ENCODE measurements around the gene ZC3HAV1.
"Not testable (repeated sequence)": the region's sequence is repeated elsewhere in the genome, so short reads cannot be mapped to it uniquely, and the experiment has no call there.

The ZC3HAV1 gene

DNA sequence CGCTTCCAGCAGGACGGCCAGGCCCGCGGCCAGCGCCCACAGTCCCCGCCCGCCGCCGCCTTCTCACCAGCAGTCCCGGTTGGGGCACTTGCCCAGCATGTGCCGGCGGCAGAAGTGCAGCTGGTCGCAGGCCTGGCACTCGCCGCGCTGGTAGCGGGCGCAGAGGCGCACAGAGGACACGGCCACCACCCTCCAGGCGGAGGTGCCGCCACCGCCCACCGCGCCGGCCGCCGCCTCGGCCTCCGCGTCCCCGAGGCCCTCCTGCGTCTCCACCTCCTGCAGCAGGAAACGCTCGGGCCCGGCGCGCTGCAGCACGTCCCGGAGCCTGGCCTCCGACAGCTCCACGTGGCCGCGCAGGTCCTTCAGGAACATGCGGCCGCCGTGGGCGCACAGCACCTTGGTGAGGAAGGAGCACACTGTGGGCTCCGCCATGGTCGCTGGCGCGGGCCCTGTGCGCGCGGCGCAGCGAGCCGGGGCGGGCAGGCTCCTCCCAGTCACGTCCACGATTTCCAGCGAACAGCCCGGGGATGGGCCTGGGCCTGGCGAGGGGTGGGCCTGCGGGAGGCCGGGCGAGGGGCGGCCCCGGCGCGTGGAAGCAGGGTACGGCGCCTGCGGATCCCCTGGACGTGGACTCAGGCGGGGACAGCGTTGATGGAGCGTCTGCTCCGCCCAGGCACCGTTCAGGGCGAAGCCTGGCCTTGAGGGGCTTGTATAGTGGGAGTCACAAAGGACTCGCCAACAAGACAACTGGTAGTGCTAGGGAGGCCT, 73.8 kb downstream of the ZC3HAV1 start, which contains the start of gene ZC3HAV1L:
ZC3HAV1L (minus strand) TSS at position 457 of the 768 bp plus-strand sequence; CDS start at position 432, 25 bp downstream.
- intact Hi-C loops (cut with DNase I) = no loop called here
- peak in 38 of 42 donors; percentile 21 to 74 (median 52) for DNase-seq

DNA sequence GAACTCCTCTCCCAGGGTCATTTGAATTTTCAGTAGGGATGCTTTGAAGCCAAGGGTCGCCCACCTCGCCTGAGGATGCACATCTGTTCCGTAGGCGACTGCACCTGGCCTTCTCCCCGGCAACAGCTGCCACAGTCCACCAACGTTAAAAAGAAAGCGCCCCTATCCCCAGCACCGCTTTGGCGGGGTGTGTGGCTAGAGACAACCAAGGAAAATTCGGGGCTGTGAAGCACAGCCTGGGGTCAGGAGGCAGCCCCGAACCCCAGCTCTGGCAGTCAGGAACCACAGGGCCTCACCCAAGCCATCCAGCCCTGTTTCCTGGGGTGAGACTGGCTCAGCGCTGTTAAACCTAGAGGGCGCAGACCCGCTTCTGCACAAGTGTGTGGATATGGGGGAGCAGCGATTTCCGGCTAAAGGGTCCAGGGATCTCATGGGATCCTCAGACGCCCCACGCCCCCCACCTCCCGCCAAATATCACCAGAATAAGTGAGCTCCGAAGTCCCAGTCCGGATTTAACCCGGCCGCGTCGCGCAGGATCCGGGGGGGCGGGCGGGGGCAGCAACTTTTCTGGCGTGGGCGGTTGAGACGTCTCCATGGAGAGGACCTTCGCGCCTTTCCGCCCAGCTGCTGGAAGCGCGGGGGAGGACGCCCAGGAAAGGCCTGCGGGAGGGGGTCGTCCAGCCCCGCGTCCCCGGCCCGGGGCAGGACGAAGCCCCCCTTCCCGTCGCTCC, 74.5 kb downstream of the ZC3HAV1 start:
- intact Hi-C loops (cut with DNase I) = no loop called here
- peak in 29 of 42 donors; percentile 16 to 56 (median 30) for DNase-seq

GRCh38 chr7:139034336-139034735, 75.2 kb downstream of the ZC3HAV1 start:
- intact Hi-C loops (cut with DNase I) = no loop called here
- DNase-seq = no peak

DNA sequence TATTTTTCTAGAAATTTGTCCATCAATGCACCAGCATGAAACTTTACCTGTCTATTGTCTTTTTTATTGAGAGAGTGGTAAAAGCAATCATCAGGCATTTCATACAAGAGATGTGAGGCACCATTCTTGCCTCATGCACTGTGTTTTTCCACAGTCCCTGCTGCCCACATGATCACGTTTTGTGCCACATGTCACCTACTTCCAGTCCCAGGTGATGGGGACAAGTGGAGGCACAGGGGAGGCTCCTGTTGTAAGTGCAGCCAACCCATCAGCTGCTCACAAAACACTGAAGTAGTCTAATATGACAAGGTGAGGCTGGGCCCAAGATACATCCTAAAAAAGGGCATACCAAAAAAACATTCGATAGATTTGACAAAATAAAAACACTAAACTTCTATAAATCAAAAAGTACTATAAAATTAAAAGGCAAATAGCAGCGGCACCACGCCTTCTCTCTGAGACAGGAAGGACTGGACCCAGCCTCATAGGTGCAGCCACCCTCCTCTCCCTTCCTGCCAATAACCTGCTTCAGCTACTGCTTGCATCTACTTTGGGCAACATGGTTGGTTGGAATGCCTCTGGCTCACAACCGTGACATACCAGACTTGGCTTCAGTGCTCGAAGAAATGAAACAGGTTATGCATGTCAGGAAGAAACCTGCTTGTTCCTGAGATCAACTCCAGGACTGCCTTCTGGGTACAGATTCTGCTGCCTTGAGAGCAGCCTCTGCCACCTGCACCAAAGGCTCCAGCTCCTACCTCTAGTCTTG, 76.0 kb downstream of the ZC3HAV1 start:
- intact Hi-C loops (cut with DNase I) = no loop called here
- peak in 22 of 42 donors; percentile 13 to 71 (median 32) for DNase-seq

DNA sequence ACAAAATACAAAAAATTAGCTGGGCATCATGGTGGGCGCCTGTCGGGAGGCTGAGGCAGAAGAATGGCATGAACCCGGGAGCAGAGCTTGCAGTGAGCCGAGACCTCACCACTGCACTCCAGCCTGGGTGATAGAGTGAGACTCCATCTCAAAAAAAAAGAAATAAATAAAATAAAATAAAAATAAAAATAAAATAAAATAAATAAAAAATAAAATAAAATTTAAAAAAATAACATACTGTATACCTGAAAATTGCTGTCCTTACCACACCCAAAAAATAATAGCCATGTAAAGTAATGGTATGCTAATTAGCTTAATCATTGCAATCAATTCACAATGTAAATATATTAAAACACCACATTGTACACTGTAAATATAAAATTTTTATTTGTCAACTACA, 77.0 kb downstream of the ZC3HAV1 start:
- DNase-seq = no peak
- intact Hi-C loops (cut with DNase I) = no loop called here

- DNase-seq = no peak
Measured at GRCh38 chr7:139029353-139029752, 80.2 kb downstream of the ZC3HAV1 start.

GRCh38 chr7:139026551-139026950, 83.0 kb downstream of the ZC3HAV1 start:
- DNase-seq = no peak
- intact Hi-C loops (cut with DNase I) = no loop called here

More at GRCh38 chr7:139029353-139029752, 80.2 kb downstream of the ZC3HAV1 start:
- intact Hi-C loops (cut with DNase I) = no loop called here

DNA sequence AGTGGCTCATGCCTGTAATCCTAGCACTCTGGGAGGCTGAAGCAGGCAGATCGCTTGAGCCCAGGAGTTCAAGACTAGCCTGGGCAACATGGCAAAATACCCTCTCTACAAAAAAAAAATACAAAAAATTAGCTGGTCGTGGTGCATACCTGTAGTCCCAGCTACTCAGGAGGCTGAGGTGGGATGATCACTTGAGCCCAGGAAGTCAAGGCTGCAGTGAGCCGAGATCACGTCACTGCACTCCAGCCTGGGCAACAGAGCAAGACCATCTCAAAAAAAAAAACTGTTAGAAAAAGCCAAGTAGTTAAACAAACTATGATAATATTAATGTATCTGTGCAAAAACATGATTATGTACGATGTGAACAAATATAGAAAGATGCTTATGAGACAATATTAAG, 83.7 kb downstream of the ZC3HAV1 start:
- intact Hi-C loops (cut with DNase I) = not testable (repeated sequence)

GRCh38 chr7:139023076-139023475, 86.4 kb downstream of the ZC3HAV1 start:
- intact Hi-C loops (cut with DNase I) = no loop called here

More for the DNA sequence above, 83.7 kb downstream of the ZC3HAV1 start:
- DNase-seq = not testable (repeated sequence)

DNA sequence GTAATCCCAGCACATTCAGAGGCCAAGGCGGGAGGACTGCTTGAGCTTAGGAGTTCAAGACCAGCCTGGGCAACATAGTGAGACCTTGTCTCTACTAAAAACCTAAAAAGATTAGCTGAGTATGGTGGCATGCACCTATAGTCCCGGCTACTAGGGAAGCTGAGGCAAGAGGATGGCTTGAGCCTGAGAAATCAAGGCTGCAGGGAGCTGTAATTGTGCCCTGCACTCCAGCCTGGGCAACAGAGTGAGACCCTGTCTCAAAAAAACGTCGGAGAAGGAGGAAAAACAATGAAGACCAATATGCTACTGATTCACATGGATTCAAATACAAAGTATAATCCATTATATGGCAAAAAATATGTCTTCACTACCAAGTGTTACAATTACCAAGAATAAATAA, 87.2 kb downstream of the ZC3HAV1 start:
- no peak for DNase-seq
- intact Hi-C loops (cut with DNase I) = no loop called here

More at GRCh38 chr7:139023076-139023475, 86.4 kb downstream of the ZC3HAV1 start:
- no peak for DNase-seq

DNA sequence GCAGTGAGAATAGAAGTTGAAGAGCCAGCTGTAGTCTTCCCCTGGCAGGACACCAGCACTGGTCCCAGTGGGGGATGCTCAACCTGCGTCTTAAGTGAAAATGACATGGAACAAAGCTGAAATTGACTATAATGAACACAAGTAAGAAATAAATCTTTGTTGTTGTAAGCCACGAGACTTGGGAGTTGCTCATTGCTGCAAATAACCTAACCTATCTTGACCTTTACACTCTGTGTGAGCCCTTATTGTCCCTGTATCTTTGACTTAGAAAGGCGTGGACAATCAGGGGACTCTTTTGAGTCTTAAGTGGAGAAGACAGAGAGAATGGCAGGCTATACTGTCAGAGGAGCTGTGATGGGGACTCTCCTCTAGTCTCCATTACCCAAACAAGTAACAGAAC, 90.6 kb downstream of the ZC3HAV1 start:
- DNase-seq = no peak
- intact Hi-C loops (cut with DNase I) = loop anchor here (10.0 kb wide), 1 partner anchor 56 kb away; no protein-coding TSS in a partner anchor

DNA sequence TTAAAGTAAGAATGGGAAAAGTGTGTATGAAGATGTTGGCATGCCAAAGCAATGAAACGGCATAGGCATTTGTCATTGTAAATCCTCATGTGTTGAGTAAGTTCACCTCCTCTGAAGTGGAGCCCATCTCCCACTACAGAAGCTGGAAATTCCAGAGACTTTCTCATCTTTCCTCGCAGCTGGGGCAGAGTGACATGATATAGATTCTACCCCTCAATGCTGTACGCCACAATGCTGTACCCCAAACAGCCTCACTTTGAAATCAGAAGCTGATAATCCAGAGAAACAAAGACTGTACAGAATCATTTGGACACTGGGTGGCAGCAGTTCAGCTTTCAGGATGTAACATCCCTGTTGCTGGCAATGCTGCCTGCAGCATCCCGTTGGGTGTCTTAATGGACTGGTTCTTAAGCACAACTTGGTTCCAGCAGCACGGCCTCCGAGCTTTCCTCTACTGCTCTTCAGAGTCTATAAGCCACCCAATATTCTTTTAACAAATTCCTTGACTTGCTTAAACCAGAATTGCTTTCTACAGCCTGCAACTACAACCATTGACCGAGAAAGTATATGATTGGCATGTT, 92.5 kb downstream of the ZC3HAV1 start:
- intact Hi-C loops (cut with DNase I) = loop anchor here (10.0 kb wide), 1 partner anchor 58 kb away; no protein-coding TSS in a partner anchor
- DNase-seq = peak; percentile 41 to 89 (median 72)

GRCh38 chr7:139011373-139011772, 98.1 kb downstream of the ZC3HAV1 start:
- intact Hi-C loops (cut with DNase I) = loop anchor here (10.0 kb wide), 1 partner anchor 63 kb away; no protein-coding TSS in a partner anchor
- no peak for DNase-seq

GRCh38 chr7:139004321-139005090, 105.0 kb downstream of the ZC3HAV1 start:
- intact Hi-C loops (cut with DNase I) = no loop called here
- DNase-seq = no peak

DNA sequence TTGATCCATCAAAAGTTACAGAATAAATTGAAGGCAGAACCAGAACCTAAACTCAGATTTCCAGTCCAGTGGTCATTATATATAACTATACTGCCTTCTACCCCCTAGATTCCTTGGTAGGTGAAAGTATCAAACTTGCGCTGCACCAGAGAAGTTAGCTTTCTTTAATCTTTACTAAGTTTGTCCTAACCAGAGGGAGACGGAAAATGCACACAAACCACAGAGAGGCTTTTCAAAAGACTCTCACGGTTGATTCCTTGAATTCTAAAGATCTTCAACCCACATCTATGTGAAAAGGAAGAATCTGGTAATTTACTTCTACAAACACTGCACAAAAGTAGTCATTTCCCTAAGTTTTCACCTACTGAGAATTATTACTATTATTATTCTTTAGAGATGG, 110.1 kb downstream of the ZC3HAV1 start:
- intact Hi-C loops (cut with DNase I) = no loop called here
- no peak for DNase-seq

All from head of caudate nucleus (tissue), 42 donors.